HepG2 (cell line): Measurements from ENCODE around the gene DNLZ. TPM values are rescaled to one million over a fixed set of nuclear protein-coding genes. Genes with fewer than 3 reads are reported as not detected.
A peak's percentile ranks its signal among the peaks of the same experiment; 100 is the strongest.

Source experiments
- BHLHE40 ChIP-seq: IDR thresholded peaks from 2 replicates; pipeline ENCODE4 v1.6.1; 2011; ENCODE audit warnings: low read length, improper control_type of control experiment
- FOXK1 ChIP-seq: sonication (generic); formaldehyde crosslinking; IDR thresholded peaks from 2 replicates; pipeline ENCODE4 v1.4.0; 2020; ENCODE audit warnings: low read depth, missing genetic modification reagents, borderline replicate concordance
- KAT8 ChIP-seq: IDR thresholded peaks from 2 replicates; pipeline ENCODE4 v1.6.1; 2016; ENCODE audit warnings: missing genetic modification reagents, missing compliant biosample characterization
- NR2F2 ChIP-seq: IDR thresholded peaks from 2 replicates; pipeline ENCODE4 v1.6.1; 2012; ENCODE audit warnings: low read depth, inconsistent platforms, borderline replicate concordance
- PPARG ChIP-seq: conservative IDR thresholded peaks from 2 replicates; pipeline ENCODE4 v1.6.1; 2016; ENCODE audit warnings: missing biosample characterization, missing genetic modification reagents
- RAD21 ChIP-seq: fragments of 450-650 bp; formaldehyde crosslinking; IDR thresholded peaks from 2 replicates; pipeline ENCODE4 v1.5.0; 2020; ENCODE audit warnings: mild to moderate bottlenecking
- RFXAP ChIP-seq: sonication (generic); formaldehyde crosslinking; IDR thresholded peaks from 2 replicates; pipeline ENCODE4 v1.4.0; 2020; ENCODE audit warnings: missing genetic modification reagents, borderline replicate concordance
- SIN3A ChIP-seq: IDR thresholded peaks from 2 replicates; pipeline ENCODE4 v1.6.1; 2011; ENCODE audit warnings: low read depth, mild to moderate bottlenecking, control low read depth, low read length, borderline replicate concordance
- SKI ChIP-seq: fragments of 450-650 bp; IDR thresholded peaks from one replicate; pipeline ENCODE4 v1.6.1; 2018; ENCODE audit warnings: mild to moderate bottlenecking; ENCODE audit not compliant: partially characterized antibody
- SPEN ChIP-seq: sonication (generic); formaldehyde crosslinking; IDR thresholded peaks from 2 replicates; pipeline ENCODE4 v1.5.1; 2020; ENCODE audit warnings: low read depth, mild to moderate bottlenecking, missing genetic modification reagents
- TGIF2 ChIP-seq: IDR thresholded peaks from 2 replicates; pipeline ENCODE4 v1.6.1; 2016; ENCODE audit warnings: control low read depth, missing compliant biosample characterization
- ZFP62 ChIP-seq: sonication (generic); formaldehyde crosslinking; IDR thresholded peaks from 2 replicates; pipeline ENCODE4 v1.4.0; 2020; ENCODE audit warnings: missing genetic modification reagents
- ZFY ChIP-seq: sonication (generic); formaldehyde crosslinking; IDR thresholded peaks from 2 replicates; pipeline ENCODE4 v1.4.0; 2020; ENCODE audit warnings: missing genetic modification reagents
- ZNF713 ChIP-seq: sonication (generic); formaldehyde crosslinking; IDR thresholded peaks from 2 replicates; pipeline ENCODE4 v1.4.0; 2020; ENCODE audit warnings: mild to moderate bottlenecking, missing genetic modification reagents
- polyA plus RNA-seq, 8 experiments: library from polyadenylated mRNA; depleted of rRNA in 3 of 8; stranded (reverse) in 7 of 8; unstranded in 1 of 8; fragments of >200 nt; fragmentation: Illumina TruSeq in 4 of 8; extraction: Trizol in 4 of 8; gene quantifications; 2 replicates each; pipeline versions ENCODE4 v1.2.1 to v1.2.3, GENCODE V29; 2011 to 2016; ENCODE audit warnings: low read depth in 4 of 8, missing spikeins in 1 of 8, mixed read lengths in 1 of 8; ENCODE audit not compliant: insufficient read depth in 1 of 8
- total RNA-seq, 5 experiments: library from RNA; depleted of rRNA; stranded (reverse); fragments of >200 nt; fragmentation: Illumina TruSeq; extraction: Trizol; gene quantifications; 2 replicates each; pipeline ENCODE4 v1.2.3, GENCODE V29; 2016; ENCODE audit warnings: low read depth in 1 of 5
- TF ChIP-seq, protein P1 (sequence below): IDR thresholded peaks from 2 replicates; pipeline ENCODE4 v1.6.1; 2016; ENCODE audit warnings: missing genetic modification reagents, missing compliant biosample characterization
- TF ChIP-seq, protein P2 (sequence below): sonication (generic); formaldehyde crosslinking; IDR thresholded peaks from 2 replicates; pipeline ENCODE4 v1.4.0; 2020; ENCODE audit warnings: missing genetic modification reagents, low read depth, mild to moderate bottlenecking, borderline replicate concordance
- TF ChIP-seq, protein P3 (sequence below): sonication (generic); formaldehyde crosslinking; IDR thresholded peaks from 2 replicates; pipeline ENCODE4 v1.5.0; 2020; ENCODE audit warnings: missing genetic modification reagents, mild to moderate bottlenecking, borderline replicate concordance
- TF ChIP-seq, protein P4 (sequence below): sonication (generic); formaldehyde crosslinking; conservative IDR thresholded peaks from 2 replicates; pipeline ENCODE4 v1.8.0; 2022; ENCODE audit warnings: mild to moderate bottlenecking, moderate library complexity, missing genetic modification reagents
- TF ChIP-seq, protein P5 (sequence below): sonication (generic); formaldehyde crosslinking; IDR thresholded peaks from 2 replicates; pipeline ENCODE4 v1.5.0; 2020; ENCODE audit warnings: missing genetic modification reagents, mild to moderate bottlenecking, borderline replicate concordance
- TF ChIP-seq, protein P6 (sequence below): sonication (generic); formaldehyde crosslinking; IDR thresholded peaks from 2 replicates; pipeline ENCODE4 v1.4.0; 2020; ENCODE audit warnings: mild to moderate bottlenecking, missing genetic modification reagents
- TF ChIP-seq, protein P7 (sequence below): IDR thresholded peaks from 2 replicates; pipeline ENCODE4 v1.6.1; 2016; ENCODE audit warnings: mild to moderate bottlenecking, missing biosample characterization, missing genetic modification reagents

The DNLZ gene
- total and polyA plus RNA-seq, 2 of the 13 experiments (the other 11 are each of a cell fraction or from before 2014, with no cell fraction given) = 3.4 to 8.0 TPM

DNA sequence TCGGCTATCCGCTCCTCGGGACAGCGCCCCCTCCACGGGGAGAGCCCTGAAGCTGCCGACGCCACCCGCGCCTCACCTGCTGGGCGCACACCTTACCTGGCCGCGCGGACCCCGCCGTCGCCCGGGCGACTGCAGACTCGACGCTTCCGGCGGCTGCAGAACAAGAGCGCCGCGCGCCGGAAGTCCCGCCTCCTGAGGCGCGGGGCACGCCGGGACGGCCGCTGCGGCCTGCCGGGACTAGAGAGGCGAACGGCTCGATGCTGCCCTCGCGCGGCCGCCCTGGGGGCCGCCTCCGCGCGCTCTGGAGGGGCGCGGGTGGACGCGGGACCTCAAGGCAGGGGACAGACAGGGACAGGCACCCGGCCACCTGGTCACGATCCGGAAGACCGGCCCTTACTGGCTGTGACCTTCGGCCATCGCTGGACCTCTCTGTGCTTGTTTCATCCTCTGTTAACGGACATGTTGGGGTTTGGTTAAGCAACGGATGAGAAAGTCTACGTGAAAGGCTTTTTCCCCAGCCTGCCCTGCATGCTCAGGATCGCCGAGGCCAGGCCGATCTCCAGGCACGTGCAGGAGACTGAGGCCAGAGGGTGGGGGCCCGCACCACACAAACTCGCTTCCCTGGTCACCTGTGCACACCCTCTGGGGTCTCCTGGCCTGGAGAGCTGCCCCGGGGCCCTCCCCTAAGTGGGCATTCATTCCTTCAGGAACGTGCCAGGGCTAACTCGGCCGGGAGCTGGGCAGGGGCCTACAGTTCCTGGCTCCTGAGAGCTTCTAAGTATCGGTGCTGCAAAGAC, 36.7 kb upstream of the DNLZ start, which contains the start of gene SNAPC4 (continued):
- TF ChIP-seq NR2F2 = peak; percentile 31; the same call in 1 of the 2 replicates
- TF ChIP-seq, protein P1, sequence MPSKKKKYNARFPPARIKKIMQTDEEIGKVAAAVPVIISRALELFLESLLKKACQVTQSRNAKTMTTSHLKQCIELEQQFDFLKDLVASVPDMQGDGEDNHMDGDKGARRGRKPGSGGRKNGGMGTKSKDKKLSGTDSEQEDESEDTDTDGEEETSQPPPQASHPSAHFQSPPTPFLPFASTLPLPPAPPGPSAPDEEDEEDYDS (CRISPR knock-in tag) = peak; percentile 56; the same call in 1 of the 2 replicates
- TF ChIP-seq, protein P2, sequence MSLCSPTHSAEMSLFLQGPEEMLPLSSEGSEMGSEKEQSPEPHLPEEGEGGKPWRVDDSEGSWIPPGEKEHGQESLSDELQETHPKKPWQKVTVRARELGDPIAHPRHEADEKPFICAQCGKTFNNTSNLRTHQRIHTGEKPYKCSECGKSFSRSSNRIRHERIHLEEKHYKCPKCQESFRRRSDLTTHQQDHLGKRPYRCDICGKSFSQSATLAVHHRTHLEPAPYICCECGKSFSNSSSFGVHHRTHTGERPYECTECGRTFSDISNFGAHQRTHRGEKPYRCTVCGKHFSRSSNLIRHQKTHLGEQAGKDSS (CRISPR knock-in tag) = no peak
- TF ChIP-seq, protein P3, sequence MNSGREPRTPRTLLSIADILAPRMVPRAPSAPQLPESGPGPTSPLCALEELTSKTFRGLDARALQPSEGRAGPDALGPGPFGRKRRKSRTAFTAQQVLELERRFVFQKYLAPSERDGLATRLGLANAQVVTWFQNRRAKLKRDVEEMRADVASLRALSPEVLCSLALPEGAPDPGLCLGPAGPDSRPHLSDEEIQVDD (CRISPR knock-in tag) = no peak
- peak; percentile 83 for TF ChIP-seq KAT8
- TF ChIP-seq TGIF2 (CRISPR knock-in tag) = no peak
- TF ChIP-seq, protein P4, sequence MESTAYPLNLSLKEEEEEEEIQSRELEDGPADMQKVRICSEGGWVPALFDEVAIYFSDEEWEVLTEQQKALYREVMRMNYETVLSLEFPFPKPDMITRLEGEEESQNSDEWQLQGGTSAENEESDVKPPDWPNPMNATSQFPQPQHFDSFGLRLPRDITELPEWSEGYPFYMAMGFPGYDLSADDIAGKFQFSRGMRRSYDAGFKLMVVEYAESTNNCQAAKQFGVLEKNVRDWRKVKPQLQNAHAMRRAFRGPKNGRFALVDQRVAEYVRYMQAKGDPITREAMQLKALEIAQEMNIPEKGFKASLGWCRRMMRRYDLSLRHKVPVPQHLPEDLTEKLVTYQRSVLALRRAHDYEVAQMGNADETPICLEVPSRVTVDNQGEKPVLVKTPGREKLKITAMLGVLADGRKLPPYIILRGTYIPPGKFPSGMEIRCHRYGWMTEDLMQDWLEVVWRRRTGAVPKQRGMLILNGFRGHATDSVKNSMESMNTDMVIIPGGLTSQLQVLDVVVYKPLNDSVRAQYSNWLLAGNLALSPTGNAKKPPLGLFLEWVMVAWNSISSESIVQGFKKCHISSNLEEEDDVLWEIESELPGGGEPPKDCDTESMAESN (CRISPR knock-in tag) = no peak
- peak; percentile 42; the same call in 1 of the 2 replicates for TF ChIP-seq PPARG (CRISPR knock-in tag)
- TF ChIP-seq ZNF713 (CRISPR knock-in tag) = 0 out of 2 replicates have a peak, but pooled peaks have one; percentile 91
- peak; percentile 95 for TF ChIP-seq RAD21
- TF ChIP-seq SPEN (CRISPR knock-in tag) = peak; percentile 94; the same call in 1 of the 2 replicates
- TF ChIP-seq ZFP62 = 0 out of 2 replicates have a peak, but pooled peaks have one; percentile 13
- peak; percentile 77 for TF ChIP-seq ZFY (CRISPR knock-in tag)
- TF ChIP-seq RFXAP (CRISPR knock-in tag) = peak; percentile 80; the same call in 1 of the 2 replicates
- TF ChIP-seq SKI = peak; percentile 22
- TF ChIP-seq FOXK1 (CRISPR knock-in tag) = peak; percentile 44; the same call in 1 of the 2 replicates
- no peak; the same call in 1 of the 2 replicates for TF ChIP-seq BHLHE40
- TF ChIP-seq, protein P5, sequence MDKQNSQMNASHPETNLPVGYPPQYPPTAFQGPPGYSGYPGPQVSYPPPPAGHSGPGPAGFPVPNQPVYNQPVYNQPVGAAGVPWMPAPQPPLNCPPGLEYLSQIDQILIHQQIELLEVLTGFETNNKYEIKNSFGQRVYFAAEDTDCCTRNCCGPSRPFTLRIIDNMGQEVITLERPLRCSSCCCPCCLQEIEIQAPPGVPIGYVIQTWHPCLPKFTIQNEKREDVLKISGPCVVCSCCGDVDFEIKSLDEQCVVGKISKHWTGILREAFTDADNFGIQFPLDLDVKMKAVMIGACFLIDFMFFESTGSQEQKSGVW (CRISPR knock-in tag) = no peak
- TF ChIP-seq SIN3A = peak; percentile 83; the same call in 1 of the 2 replicates
- TF ChIP-seq, protein P6, sequence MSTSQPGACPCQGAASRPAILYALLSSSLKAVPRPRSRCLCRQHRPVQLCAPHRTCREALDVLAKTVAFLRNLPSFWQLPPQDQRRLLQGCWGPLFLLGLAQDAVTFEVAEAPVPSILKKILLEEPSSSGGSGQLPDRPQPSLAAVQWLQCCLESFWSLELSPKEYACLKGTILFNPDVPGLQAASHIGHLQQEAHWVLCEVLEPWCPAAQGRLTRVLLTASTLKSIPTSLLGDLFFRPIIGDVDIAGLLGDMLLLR (CRISPR knock-in tag) = peak; percentile 73
- TF ChIP-seq, protein P7, sequence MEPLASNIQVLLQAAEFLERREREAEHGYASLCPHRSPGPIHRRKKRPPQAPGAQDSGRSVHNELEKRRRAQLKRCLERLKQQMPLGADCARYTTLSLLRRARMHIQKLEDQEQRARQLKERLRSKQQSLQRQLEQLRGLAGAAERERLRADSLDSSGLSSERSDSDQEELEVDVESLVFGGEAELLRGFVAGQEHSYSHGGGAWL = peak; percentile 35; the same call in 1 of the 2 replicates
